AML-193 (cell line): Measurements from ENCODE around the gene EEF2.
A peak's percentile ranks its signal among the peaks of the same experiment; 100 is the strongest.

ENCODE experiments used
- DNase-seq, 2 experiments: peaks; one replicate each; lab custom pipeline; 2025; lab: John Stamatoyannopoulos, UW

The EEF2 gene

DNA sequence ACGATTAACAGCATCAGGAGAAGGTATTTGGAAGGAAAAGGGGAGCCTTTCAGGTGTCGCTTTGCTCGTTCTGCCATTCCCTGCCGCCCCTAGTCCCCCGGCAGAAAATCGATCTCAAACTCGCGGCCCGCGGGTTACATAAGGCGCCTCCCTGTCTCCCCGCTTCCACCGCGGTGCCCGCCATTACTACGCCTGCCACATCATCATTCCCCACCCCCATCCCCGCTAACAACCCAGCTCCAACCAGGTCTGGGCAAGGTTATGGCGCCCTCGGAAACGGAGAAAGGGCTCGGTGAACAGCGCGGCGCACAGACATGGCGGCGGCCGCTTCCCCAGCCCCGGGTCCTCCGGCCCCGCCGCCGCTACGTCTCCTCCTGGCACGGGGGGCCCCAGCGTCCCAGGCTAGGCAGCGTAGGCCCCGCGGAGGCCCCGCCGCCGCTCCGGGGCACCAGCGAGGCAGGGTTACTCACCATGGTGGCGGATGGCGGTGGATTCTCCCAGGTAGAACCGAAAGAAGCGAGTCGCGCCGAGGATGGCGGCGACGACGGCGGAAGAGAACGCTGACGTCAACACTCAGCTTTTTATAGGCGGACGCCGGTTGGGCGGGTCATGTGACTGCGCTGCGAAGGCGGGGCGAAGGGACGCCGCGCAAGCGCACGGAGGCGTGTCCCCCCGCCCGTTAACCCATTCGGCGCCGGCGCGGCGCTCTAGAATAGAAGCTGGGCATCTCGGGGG, at the start of gene EEF2:
TSS of gene EEF2 (minus strand) at position 556 of the 735 bp plus-strand sequence. CDS start at position 473, 83 bp downstream.
- peak; percentile 72 for DNase-seq

DNA sequence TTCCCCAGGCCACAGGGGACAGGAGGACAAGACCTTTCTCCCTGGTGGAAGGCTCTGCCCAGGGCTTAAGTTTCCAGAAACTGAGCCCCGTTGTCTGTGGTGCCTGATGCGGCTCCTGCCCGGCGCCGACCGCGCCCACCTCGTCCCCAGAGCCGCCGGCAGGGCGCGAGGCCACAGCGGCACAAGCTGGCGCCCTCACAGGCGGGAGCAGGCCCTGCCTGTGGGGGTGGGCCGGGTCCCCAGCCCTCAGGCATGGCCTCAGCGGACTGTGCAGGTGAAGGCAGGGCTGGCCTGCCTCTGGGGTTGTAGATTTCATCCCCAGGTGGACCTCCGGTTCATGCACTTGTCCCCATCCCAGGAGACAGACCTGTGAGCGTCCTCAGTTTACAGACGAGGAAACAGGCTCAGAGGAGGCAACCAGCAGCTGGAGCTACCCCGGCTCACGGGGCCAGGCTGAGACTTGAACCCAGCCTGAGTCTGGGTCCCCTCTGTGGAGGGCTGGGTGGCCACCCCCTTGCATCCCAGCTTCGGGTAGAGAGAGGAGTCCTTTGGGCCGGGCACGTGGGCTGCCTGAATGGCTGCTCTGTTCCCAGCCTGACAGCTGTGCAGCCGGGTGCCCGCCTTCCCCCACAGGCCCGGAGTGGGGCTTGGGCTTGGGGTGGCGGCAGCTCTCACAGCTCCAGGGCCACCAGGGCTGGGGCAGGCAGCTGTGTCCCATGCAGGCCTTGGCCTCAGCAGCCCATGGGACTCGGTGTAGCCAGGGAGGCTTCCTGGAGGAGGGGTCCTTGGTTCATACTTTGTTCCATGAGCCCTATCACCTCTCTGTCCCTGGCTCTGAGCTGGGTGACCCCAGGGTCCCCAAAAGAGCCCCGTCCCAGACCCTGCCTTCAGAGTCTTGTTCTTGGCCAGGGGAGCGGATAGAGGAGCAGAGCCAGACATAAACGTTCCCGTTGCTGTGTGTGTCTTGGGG, 49.1 kb upstream of the EEF2 start:
- no peak for DNase-seq

DNA sequence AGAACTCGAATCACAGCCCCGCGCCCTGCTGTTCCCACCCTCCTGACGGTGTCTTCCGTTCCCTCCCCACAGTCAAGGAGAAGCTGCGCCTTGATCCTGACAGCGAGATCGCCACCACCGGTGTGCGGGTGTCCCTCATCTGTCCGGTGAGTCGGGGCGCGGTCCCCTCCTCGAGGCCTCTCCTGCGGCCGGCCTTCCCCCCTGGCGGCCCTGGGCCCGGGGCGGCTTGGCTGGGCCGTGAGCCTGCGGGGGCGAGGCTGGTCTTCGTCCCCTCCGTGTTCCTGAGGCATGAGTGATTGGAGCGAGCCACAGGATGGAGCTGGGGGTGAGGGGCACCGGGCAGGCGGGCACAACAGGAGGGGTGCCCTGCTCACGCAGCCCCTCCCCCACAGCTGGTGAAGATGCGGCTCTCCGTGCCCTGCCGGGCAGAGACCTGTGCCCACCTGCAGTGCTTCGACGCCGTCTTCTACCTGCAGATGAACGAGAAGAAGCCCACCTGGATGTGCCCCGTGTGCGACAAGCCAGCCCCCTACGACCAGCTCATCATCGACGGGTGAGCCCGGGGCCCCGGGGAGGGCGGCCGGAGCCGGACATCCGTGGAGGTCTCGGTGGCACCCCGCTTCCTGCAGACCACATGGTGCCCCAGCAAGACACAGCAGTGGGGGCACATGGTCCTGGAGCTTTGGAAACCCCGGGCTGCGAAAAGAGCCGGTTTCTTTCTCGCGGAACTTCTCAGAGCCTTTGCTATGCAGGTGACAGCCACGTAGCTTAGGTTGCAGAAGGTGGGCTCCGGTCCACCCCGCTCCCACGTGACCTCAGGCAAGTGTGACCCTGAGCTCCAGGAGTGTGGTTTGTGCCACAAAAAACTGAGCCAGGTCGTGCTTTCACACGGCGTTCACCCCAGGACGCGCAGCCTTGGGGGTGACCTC, 48.0 kb upstream of the EEF2 start:
- DNase-seq = no peak

DNA sequence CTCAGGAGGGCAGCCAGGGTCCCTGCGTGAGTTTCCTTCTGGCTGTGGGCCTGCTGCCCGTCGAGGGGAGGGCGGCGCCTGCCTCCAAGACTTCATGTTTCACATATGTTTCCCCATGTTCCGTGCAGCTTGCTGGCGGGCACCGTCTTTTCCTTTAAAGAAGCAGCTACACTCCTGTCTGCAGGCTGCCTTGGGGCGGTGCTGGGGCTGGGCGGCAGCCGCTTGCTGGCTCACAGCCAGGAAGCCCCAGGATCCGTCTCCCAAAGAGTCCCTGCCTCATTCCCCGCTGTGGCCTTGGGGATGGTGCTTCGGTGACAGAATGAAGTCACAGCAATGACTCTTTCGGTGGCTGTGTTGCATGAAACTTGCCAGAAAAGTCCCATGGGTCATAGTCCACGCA, 47.2 kb upstream of the EEF2 start:
- no peak for DNase-seq

DNA sequence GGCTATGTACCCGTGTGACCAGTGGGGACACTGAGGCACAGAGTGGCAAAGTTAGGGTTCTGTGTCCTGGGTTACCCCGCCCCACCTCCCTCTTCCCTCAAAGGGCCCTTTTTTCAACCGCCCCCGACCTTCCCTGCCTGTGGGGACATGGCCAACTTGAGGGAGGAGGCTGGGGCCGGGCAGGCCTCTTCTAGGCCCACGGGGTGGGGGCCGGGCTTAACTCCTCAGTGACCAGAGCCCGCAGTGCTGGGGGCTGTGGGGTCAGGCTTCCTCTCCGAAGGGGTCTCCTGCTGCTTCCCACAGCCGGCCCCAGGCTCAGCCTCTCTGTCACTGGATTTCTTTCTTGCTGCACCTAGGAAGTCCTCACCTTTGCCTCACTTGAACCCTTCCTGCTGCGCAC, 46.2 kb upstream of the EEF2 start:
- no peak for DNase-seq

DNA sequence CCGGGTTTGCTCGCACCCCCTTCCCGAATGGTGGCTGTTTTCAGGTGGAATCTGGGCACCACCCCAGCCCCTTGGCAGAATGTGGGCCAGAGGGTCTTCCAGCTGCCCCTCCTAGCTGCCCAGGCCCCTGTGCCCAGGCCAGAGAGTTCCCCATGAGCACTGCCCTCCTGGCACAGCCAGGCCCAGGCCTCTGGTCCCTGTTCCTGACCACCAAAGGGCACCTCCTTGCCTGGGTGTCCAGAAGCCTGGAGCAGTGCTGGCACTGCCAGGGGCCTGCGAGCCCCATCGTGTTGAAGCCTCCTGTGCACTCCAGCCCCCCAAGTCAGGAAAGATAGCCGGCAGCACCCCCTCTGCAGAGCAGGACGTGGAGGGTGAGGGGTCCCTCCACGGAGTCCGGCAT, 45.7 kb upstream of the EEF2 start:
- no peak for DNase-seq

DNA sequence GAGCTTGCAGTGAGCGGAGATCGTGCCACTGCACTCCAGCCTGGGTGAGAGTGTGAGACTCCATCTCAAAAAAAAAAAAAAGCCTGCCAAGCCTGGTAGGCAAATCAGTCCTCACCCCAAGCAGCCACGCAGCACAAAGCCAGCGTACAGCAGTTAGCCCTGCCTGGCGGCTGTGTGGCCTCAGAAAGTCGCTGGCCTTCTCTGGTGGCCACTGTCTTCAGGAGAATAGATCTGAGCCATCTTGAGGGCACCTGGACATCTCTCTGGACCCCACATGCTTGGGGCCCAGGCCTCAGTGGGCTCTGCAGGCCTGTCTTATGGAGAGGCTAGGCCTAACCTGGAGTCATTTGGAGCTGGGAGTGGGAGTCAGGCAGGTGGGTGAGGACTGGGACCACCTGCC, 45.3 kb upstream of the EEF2 start:
- no peak for DNase-seq

DNA sequence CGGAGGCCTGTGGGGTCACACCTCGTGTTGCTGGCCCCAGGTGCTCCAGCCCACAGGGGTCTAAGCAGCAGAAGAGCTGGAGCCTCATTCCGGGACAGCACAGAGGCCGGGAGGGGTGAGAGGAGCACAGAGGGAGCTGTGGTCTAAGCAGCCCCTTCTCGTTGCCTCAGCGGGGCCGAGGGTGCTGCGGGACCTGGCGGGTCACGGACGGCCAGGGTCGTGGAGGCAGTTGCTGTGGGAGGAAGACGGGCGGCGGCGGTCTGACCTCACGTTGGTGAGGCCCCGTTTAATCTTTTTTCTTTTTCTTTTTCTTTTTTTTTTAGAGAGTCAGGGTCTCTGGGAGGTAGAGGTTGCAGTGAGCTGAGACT, 44.0 kb upstream of the EEF2 start:
- DNase-seq = no peak

DNA sequence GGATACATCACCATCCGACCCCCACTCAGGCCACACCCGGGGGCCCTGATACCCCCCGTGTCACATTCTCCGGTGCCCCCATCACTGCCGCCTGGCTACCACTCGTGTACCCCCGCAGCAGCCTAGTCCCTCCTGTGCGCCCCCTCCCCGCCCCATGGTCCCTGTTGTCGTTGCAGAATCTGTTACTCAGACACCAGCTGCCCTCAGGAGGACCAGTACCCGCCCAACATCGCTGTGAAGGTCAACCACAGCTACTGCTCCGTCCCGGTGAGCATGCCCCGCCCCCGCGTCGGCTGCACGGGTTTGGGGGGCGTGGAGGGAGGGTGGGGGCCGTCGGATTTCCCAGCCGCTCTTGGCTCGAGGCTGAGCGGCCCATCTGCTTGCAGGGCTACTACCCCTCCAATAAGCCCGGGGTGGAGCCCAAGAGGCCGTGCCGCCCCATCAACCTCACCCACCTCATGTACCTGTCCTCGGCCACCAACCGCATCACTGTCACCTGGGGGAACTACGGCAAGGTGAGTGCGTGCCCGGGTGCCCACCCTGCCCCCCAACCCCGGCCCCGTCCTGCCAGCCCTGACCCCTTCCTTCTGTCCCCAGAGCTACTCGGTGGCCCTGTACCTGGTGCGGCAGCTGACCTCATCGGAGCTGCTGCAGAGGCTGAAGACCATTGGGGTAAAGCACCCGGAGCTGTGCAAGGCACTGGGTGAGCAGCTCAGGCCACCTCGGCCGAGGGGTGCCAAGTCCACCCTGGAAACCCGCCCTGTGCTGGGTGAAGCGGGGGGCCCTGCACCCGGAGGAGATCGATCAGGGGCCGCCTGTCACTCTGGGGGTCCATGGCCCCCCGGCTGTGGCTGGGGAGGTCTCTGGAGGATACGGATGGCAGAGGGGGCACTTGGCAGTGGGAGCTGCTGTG, 43.3 kb upstream of the EEF2 start:
- no peak for DNase-seq

DNA sequence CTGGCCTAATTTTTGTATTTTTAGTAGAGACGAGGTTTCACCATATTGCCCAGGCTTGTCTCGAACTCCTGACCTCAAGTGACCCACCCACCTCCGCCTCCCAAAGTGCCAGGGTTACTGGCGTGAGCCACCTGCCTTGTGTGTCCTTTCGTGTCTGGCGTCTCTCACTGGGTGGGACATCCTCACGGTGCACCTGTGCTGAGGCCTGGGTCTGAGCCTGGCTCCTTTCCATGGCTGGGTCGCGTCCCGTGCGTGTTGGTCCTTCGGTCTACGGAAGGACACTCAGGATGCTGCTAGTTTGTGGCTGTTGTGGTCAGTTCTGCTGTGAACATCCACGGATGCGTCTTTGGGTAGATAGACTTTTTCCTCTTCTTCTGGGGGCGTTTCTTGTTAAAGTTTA, 41.9 kb upstream of the EEF2 start:
- no peak for DNase-seq

DNA sequence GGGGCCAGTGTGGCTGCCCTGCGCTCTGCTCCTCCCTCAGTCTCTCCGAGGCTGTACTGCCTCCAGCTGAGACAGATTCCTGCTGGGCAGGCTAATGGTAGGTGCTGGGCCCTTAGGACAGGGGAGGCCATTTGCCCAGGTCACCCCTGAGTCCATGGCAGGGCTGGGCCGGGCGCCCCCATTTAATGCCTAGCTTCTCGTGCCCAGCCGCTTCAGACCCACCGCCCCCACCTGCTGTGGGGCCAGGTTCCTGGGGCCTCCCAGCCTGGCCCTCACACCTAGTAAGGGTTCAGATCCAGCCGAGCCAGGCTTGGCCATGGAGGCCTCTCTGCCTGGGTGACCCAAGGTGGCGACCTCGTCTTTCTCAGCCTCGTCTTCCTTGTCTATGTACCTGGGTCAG, 40.1 kb upstream of the EEF2 start:
- no peak for DNase-seq

DNA sequence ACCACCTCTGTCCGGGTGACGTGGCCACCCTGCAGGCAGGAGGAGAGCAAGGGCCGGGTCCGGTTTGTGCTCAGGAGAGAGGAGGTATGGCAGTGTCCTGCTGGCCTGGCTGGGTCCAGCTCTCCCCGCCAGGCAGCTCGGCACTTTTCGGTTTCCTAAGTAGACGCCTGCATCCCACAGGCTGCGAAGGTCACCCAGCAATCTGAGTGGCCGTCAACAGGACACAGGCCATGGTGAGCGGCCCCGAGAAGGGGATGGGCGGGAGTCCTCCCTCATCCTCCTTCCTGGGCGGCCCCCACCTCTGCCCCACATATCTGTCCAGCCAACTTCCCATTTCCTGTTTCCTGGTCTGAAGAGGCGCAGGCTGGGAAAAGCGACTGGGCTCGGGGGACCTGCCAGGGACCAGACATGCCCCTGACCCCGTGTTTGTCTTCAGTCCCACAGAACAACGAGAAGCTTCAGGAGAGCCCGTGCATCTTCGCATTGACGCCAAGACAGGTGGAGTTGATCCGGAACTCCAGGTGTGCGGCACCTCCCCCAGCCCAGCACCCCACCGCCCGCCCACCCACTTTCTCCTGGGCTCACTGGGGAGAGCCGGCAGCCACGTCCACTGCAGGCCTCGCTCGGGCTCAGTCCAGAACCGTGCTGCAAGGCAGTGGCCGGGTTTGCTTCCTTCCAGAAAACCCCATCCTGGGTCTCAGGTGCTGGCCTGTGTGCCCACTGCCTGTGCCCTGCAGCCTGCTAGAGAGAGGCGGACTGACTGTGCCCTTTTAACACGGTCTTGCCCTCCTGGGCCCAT, 38.5 kb upstream of the EEF2 start:
- DNase-seq = no peak

DNA sequence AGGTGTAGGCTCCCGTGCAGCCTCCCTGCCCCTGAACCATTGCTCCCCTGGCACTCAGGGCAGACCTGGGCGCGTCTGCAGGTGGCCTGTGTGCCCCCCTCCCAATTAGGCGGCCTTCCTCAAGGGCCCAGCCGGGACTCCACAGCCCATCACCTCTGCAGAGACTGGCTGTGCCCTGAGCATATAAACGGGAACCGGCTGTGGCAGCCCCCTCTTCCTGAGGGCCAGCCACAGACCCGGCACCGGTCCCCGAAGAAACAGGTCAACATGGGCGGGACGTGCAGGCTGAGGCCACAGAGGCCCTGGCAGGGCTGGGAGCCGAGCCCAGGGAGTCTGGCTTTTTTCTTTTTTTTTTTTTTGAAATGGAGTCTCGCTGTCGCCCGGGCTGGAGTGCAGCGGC, 34.3 kb upstream of the EEF2 start:
- DNase-seq = no peak

DNA sequence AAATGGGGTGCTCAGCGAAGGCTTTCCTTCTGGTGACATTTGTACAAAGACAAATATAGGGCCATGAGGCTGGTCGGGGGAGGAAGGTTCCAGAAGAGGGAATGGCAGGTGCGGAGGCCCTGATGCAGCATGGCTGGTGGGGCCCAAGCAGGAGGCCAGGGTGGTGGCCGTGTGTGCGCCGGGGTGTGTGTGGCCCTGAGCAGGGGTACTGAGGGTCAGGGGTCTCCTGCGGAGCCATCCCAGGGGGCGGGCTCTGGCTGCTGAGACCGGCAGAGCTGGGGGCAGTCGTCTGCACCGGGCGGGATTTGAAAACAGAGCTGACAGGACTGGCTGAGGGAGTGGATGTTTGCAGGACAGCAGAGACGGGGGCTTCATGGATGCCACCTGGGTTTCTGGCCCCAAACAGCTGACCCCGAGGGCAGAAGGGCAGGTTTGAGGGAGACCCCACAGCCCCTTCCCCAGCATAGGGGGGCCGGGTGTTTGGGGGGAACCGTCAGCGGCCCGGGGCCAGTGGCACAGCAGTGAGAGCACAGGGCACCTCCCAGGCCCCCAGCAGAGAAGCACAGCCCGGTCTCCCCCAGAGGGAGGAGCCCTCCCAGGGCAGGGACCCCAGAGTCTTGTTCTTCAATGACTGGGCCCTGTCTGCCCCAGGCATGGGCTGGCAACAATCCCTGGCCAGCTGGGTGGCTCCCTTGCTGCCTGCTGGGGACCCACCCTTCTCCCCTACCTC, 33.7 kb upstream of the EEF2 start:
- DNase-seq = no peak

DNA sequence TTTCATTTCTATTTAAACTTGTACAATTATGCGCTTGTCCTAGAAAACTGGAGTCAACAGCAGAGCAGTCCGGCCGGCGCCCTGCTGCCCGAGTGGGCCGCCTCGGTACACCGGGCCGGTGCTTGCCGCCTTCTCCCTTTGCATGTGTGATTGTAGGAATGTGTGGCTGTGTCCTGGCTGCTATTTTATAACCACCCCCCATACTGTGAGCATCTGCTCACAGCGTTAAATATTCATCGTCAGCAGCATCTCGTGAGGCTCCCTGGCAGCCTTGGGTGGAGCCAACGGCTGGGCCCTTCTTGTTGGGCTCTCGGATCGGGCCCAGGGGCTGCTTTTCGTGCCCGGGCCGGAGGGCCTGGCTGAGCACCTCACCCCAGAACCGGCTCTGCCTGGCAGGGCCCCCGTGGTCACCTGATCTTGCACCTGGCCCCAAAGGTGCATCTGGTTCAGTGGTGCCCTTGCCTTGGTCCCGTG, 32.9 kb upstream of the EEF2 start:
- DNase-seq = no peak

DNA sequence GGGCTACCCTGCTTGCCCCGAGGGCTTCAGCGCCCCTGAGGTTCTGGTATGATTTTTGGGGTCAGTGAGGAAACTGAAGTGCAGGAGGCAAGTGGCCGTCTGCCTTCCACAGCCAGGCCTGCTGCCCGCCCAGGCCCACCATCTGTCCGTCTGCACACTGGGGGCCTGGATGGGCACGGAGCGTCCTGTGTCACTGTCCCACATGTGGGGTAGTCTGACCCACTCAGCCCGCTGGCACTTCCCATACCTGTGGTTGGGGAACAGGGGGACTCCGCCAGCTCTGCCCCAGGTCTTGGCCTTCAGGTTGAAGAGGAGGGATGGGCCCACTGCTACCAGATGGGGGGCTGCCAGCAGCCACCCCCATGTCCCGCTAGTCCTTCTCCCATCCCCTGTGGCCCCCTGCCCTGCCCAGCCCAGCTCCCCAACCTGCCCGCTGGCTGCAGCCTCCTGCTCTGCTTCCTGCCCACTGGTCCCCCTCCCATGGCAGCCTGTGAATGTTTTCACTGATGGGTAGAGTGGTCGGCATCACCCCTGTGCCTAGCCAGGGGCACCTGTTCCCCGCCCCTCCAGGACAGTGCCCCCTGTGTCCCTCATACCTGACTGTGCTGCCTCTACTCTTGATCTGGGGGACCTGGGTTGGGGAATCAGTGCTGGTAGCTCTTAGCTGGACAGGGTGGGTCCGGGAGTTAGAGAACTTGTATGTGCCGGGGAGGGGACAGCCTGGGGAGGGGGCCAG, 31.8 kb upstream of the EEF2 start:
- DNase-seq = no peak

DNA sequence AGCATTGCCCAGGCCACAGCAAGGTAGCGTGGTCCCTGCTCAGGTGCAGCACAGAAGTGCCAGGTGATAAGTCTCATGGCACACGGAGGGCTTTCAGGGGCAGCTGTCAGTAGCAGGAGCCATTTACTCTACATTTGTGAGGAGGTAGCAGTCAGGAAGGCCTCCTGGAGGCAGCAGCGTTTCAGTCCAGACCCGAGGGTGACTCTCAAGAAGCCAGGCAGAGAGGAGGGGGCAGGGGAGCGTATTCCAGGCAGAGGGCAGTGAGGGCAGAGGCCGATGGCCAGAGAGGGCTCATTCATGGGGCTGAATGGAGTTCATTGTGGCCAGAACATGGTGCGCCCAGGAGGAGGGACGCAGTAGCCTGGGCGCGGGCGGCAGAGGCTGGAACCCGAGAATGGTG, 31.2 kb upstream of the EEF2 start:
- no peak for DNase-seq

DNA sequence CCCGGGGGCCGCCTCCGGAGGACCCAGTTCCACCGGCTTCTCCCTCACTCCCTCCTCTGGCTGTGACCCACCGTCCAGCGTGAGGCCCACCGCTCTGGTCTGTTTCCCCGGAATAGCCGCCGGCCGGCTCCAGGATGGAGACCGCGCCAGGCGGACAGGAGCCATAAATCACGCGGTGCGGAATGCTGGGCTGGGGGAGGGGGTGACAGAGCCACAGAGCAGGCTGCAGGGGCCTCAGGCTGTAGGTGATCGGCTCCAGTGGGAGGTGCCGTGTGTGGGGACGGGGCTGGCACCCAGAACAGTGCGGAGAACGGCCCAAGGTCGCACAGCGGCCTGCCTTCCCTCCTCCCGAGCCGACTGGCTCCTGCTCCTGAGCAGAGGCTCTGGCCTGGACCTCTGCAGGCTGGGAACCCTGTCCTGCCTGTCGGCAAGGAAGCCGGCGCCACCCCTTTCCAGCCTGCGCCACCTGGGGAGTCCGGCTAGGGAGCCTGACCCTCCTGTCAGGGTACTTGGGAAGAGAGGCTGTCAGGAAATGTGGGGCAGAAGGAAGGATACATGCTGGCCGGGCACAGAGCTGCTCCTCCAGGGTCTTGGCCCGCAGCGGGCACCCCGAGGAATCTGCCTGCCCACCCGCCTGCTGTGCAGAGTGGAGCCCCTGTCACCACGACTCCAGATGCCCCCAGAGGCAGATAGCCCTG, 30.6 kb upstream of the EEF2 start:
- no peak for DNase-seq
